ENCODE measurements around the gene RPS26. TPM values are rescaled to one million over a fixed set of nuclear protein-coding genes. Genes with fewer than 3 reads are reported as not detected.
"Not testable (repeated sequence)": the region's sequence is repeated elsewhere in the genome, so short reads cannot be mapped to it uniquely, and the experiment has no call there.

The RPS26 gene
- total RNA-seq, 6 donors from 2014 or later, result 15.3 to 570 (median 150) TPM

- Histone ChIP-seq H3K9me3 (no peaks in the 10 kb centered on the region), H3K27ac (no peak overlapping the region), H3K36me3 (no peaks in the 10 kb centered on the region), H3K27me3 (no peaks in the 10 kb centered on the region), H3K4me1 (peaks cover 0 to 9% (median 9%) of the 10 kb centered on the region in 4 donors), H3K4me3 (no peak overlapping the region)
- no peak for TF ChIP-seq POLR2AphosphoS5 (IDR thresholded peaks at IDR 0.05)
- TF ChIP-seq POLR2A (IDR thresholded peaks at IDR 0.05), result no peak
- TF ChIP-seq CTCF (IDR thresholded peaks at IDR 0.05), result no peak
- no peak for TF ChIP-seq EP300 (IDR thresholded peaks at IDR 0.05)
- ATAC-seq (ENCODE audit: low FRiP score in 2 of 2) (no peak), DNase-seq (no peak)
- 79 to 84% methylated on average over 5 of the region's 5 CpGs for WGBS, 2 donors
Measured at GRCh38 chr12:56074396-56074795, 32.7 kb downstream of the RPS26 start.

- not testable (repeated sequence) for DNase-seq; H3K4me3 ChIP-seq; H3K27me3 ChIP-seq; ATAC-seq (ENCODE audit: low FRiP score in 2 of 2); H3K36me3 ChIP-seq; H3K9me3 ChIP-seq
- H3K27ac ChIP-seq, result peak overlapping the region in 1 of 4 donors; percentile 89
- H3K4me1 ChIP-seq, result peaks cover 7 to 26% (median 20%) of the 10 kb centered on the region in 4 donors
- WGBS, 2 donors, result 85 to 89% methylated on average over 9 of the region's 9 CpGs
Measured at GRCh38 chr12:56077966-56078365, 36.2 kb downstream of the RPS26 start.

GRCh38 chr12:56078427-56078826 is 36.7 kb downstream of the RPS26 start:
- 93 to 94% methylated on average over 1 of the region's 1 CpG for WGBS, 2 donors
- no peaks in the 10 kb centered on the region for H3K9me3 ChIP-seq
- H3K4me1 ChIP-seq, result peaks cover 7 to 30% (median 20%) of the 10 kb centered on the region in 4 donors
- peak overlapping the region in 2 of 4 donors; percentile 89 to 94 for H3K27ac ChIP-seq
- H3K27me3 ChIP-seq, result peaks cover 0 to 9% (median 7%) of the 10 kb centered on the region in 4 donors
- TF ChIP-seq POLR2A (IDR thresholded peaks at IDR 0.05) (no peak), CTCF (IDR thresholded peaks at IDR 0.05) (no peak), EP300 (IDR thresholded peaks at IDR 0.05) (no peak), POLR2AphosphoS5 (IDR thresholded peaks at IDR 0.05) (no peak)
- H3K36me3 ChIP-seq, result no peaks in the 10 kb centered on the region
- ATAC-seq (ENCODE audit: low FRiP score in 2 of 2), result no peak
- DNase-seq, result no peak
- H3K4me3 ChIP-seq, result no peak overlapping the region

GRCh38 chr12:56078931-56079722 is 37.4 kb downstream of the RPS26 start:
- peak; percentile 92 to 93 for ATAC-seq (ENCODE audit: low FRiP score in 2 of 2)

More at GRCh38 chr12:56078931-56079722, 37.4 kb downstream of the RPS26 start:
- H3K9me3 ChIP-seq, result no peaks in the 10 kb centered on the region
- H3K4me1 ChIP-seq, result peaks cover 7 to 30% (median 20%) of the 10 kb centered on the region in 4 donors
- peak in 2 of 4 donors; percentile 34 to 43 for TF ChIP-seq POLR2A (IDR thresholded peaks at IDR 0.05)
- TF ChIP-seq EP300 (IDR thresholded peaks at IDR 0.05), result no peak
- TF ChIP-seq CTCF (IDR thresholded peaks at IDR 0.05), result peak; percentile 66 to 89 (median 82)
- TF ChIP-seq POLR2AphosphoS5 (IDR thresholded peaks at IDR 0.05), result peak; percentile 39 to 58
- peak; percentile 95 to 98 for DNase-seq
- peaks cover 0 to 9% (median 7%) of the 10 kb centered on the region in 4 donors for H3K27me3 ChIP-seq
- WGBS, 2 donors, result 0 to 3% methylated on average over 2 to 26 of the region's 50 CpGs
- H3K27ac ChIP-seq, result peak overlapping the region; percentile 84 to 94 (median 88)
- no peaks in the 10 kb centered on the region for H3K36me3 ChIP-seq
- peak overlapping the region; percentile 40 to 73 (median 60) for H3K4me3 ChIP-seq

Data from upper lobe of left lung (tissue), 6 donors.